M059J (cell line): Measurements from ENCODE around the gene DNAJB8. TPM values are rescaled to one million over a fixed set of nuclear protein-coding genes. Genes with fewer than 3 reads are reported as not detected.

Experiments
- DNase-seq: peaks from one replicate; pipeline ENCODE4 v3.0.0-alpha.2; 2012; ENCODE audit warnings: low read depth
- total RNA-seq: library from RNA; depleted of rRNA; stranded (reverse); fragments of >200 nt; shearing (Covaris generic); gene quantifications from 2 replicates; pipeline ENCODE4 v1.2.3, GENCODE V29; 2014

Gene DNAJB8
- total RNA-seq, 1 experiment from 2014 or later = not detected

- DNase-seq = no peak
Observed at GRCh38 chr3:128494367-128494650, 27.6 kb upstream of the DNAJB8 start.

GRCh38 chr3:128493570-128494366 is 27.1 kb upstream of the DNAJB8 start:
- no peak for DNase-seq

GRCh38 chr3:128492671-128493569 is 26.2 kb upstream of the DNAJB8 start, which contains the start of gene GATA2:
TSS of gene GATA2 (minus strand) at chr3:128493201. CDS start at chr3:128487031, 6,170 bp downstream.
- DNase-seq = no peak

- DNase-seq = no peak
Observed at GRCh38 chr3:128491941-128492670, 25.4 kb upstream of the DNAJB8 start.

- DNase-seq = no peak
Observed at GRCh38 chr3:128491691-128491940, 24.9 kb upstream of the DNAJB8 start.

GRCh38 chr3:128490915-128491690 is 24.4 kb upstream of the DNAJB8 start:
- DNase-seq = no peak

GRCh38 chr3:128490650-128490914 is 23.9 kb upstream of the DNAJB8 start:
- no peak for DNase-seq

GRCh38 chr3:128489927-128490649 is 23.4 kb upstream of the DNAJB8 start:
- peak; percentile 59 for DNase-seq

- no peak for DNase-seq
Observed at GRCh38 chr3:128489674-128489926, 22.9 kb upstream of the DNAJB8 start.

GRCh38 chr3:128488991-128489673 is 22.4 kb upstream of the DNAJB8 start:
- DNase-seq = peak; percentile 80

GRCh38 chr3:128488636-128488990 is 21.9 kb upstream of the DNAJB8 start:
- peak; percentile 63 for DNase-seq

GRCh38 chr3:128487813-128488635 is 21.3 kb upstream of the DNAJB8 start:
- DNase-seq = peak; percentile 94

GRCh38 chr3:128487538-128487812 is 20.8 kb upstream of the DNAJB8 start:
- DNase-seq = no peak

- DNase-seq = peak; percentile 48
Observed at GRCh38 chr3:128486681-128487537, 20.2 kb upstream of the DNAJB8 start.

- no peak for DNase-seq
Observed at GRCh38 chr3:128486205-128486628, 19.5 kb upstream of the DNAJB8 start.

- no peak for DNase-seq
Observed at GRCh38 chr3:128485282-128486204, 18.9 kb upstream of the DNAJB8 start.

GRCh38 chr3:128484404-128485281 is 18.0 kb upstream of the DNAJB8 start:
- no peak for DNase-seq
